DMS114 treated with DMSO at 0.1 percent for 48 hours (cell line): ENCODE measurements around the gene M1AP.
"Not testable (repeated sequence)": the region's sequence is repeated elsewhere in the genome, so short reads cannot be mapped to it uniquely, and the experiment has no call there.

ENCODE experiments used
- DNase-seq: peaks from one replicate; lab custom pipeline; 2025; ENCODE audit not compliant: unreplicated experiment; lab: John Stamatoyannopoulos, UW

Gene M1AP

DNA sequence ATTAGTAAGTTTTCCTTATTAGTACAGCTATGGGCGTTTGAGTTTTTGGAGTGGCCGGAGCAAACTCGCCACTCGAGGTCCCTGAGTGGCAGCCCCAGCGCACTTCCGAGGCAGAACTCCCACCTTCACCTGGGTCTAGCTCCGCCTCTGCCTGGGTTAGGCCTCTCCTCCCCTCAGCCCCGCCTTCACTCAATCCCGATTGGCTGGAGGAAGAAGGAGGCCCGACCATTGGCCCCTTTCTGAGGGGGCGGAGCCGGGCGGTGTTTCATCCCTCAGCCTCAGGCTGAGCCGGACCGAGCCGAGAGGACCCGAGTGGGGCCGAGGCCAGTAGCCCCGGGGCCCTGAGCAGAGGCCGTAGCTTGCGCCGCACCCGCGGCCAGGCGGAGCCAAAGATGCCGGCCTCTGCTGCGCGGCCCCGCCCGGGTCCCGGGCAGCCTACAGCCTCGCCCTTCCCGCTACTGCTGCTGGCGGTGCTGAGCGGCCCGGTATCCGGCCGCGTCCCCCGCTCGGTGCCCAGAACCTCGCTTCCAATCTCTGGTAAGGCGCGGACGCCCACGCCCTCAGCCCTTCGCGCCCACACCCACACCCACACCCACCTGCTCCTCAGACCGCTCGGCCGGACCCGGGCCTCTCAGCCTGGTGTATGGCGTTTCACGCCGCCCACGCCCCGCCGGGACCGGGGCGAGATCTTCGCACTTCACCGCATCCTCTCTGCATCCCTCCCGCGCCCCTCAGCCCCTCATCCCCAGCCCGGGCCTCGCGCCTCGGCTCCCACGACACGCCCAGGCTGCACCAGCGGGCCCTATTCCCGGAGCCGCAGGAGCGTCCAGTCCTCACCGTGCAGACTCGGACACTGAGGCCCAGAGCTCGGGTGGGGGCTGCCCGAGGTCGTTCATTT is 6.1 kb upstream of the M1AP start, which contains the start of gene SEMA4F:
Gene SEMA4F (plus strand): TSS at position 263 of the 898 bp plus-strand sequence. CDS start 130 bp downstream, at position 393.
- peak; percentile 93 for DNase-seq

DNA sequence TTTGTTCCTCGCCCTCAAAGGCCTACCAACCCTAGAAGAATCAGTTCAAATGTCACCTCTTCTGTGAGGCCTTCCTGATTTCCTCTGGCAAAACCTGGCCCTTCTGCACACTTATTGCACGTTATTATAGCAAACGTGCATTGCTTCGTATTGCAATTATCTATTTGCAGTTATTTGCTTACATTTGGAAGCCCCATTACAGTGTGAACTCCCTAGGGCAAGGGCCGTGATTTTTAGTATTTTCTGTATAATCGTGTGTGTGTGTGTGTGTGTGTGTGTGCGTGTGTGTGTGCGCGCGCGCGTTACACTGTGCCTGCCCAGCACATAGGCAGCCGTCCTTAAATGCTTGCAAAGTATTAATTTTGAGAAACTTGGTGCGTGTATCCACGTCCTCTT is 5.5 kb upstream of the M1AP start:
- no peak for DNase-seq

DNA sequence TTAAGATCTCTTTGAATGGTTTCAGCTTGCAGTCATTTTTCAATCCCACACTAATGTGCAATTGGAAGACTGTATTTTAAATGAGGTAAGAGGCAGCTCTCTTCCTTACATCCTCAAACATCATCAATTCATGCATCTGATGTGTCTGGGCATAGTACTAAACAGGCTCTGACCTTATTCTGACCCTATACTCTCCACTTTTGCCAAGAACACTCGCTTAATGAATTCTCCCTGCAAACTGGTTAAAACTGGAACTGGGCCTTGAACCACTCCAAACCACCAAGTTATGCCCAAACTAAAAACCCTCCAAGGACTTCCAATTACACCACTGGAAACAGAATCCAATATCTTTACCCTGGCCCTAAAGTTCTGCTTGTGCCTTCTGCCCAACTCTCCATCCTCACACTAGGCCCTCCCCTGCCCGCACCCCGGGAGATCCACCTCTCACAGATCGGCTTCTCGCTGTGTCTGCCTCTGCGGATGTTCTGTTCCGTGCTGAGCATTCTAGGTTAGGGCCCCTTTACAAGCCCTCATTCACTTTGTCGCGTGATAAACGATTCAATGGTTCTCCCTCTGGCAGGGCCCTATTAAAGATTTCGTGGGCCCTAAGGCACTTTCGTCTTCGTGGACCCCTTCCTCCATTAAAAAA is 1.2 kb downstream of the M1AP start:
- DNase-seq = no peak

DNA sequence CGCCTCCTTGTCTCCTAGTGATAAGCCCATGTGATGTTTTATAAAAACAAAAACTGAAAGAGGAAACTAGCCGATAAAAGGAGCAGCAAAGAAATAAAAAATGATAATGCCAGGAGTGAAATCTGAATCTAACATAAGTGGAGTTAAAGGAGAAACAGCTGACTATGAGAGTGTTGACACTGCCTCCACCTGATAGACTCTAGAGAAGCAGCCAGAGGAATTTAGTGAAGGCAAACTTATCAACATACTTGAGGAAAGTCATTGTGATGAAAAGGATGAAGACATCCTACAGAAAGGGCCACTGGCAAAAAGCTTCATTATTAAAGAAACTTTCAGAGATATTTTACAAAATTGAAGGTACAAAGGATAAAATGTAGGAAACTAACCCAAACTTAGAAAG is 1.9 kb downstream of the M1AP start:
- no peak for DNase-seq

DNA sequence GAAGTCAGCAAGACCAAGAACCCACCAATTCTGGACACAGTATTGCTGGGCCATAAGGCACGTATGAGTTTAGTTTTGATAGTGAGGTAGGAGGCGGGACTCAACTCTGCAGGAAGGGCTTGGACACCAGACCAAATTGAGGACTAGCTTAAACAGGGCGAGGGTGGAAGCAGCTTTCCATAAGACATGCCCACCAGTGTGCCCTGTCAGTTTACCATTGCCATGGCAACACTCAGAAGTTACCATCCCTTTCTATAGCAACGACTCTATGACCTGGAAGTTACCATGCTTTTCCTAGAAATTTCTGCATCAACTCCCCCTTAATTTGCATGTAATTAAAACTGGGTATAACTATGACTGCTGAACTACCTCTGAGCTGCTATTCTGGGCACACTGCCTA is 2.8 kb downstream of the M1AP start:
- no peak for DNase-seq

DNA sequence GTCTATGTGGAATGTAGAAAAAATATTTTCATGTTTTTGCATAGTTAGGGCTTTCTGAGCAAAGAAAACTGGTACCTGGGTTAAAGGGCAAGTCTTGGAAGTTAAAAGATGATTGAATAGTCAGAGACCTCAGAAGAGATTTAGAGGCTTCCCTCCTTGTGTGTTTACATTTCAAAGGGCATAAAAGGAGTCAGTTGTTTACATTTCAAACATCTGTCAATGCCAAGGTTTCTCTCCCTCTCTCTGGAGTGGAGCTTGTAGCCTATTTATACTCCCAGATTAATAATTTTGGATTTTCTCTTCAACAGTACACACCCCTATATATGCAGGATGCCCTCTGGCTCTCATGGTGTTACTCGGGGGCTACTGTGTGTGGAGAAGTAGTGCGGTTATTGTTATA is 8.6 kb downstream of the M1AP start:
- no peak for DNase-seq

GRCh38 chr2:74632939-74633312 is 15.2 kb downstream of the M1AP start:
- DNase-seq = no peak

GRCh38 chr2:74632209-74632938 is 15.8 kb downstream of the M1AP start:
- no peak for DNase-seq

- not testable (repeated sequence) for DNase-seq
Observed at GRCh38 chr2:74630454-74630853, 17.7 kb downstream of the M1AP start.

DNA sequence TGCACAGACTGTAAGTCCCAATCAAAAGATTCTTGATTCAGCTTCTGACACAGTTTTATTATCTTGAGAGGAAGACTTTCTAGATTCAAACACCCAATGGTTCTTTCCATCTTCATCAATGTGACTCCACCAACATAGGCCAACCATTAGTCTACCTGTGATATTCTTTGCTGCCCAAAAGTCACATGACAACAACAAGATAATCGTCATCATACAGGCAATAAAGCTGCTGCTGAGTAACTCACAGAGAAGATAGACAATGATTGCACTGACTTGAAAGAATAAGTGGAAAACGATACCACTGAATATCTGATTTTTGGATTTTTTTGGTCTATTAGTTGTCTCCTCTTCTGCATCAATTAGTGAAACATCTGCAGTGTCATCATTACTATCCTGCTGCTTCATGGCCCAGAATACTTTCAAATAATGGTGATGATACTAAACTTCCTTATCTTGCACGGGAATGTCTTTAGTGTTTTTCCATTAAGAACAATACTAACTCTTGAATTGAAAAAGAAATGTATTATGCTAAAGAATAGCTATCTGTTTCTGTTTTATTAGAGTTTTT is 19.5 kb downstream of the M1AP start:
- DNase-seq = no peak

- DNase-seq = no peak
Observed at GRCh38 chr2:74625658-74626425, 22.3 kb downstream of the M1AP start.

GRCh38 chr2:74620671-74621070 is 27.5 kb downstream of the M1AP start:
- DNase-seq = no peak

DNA sequence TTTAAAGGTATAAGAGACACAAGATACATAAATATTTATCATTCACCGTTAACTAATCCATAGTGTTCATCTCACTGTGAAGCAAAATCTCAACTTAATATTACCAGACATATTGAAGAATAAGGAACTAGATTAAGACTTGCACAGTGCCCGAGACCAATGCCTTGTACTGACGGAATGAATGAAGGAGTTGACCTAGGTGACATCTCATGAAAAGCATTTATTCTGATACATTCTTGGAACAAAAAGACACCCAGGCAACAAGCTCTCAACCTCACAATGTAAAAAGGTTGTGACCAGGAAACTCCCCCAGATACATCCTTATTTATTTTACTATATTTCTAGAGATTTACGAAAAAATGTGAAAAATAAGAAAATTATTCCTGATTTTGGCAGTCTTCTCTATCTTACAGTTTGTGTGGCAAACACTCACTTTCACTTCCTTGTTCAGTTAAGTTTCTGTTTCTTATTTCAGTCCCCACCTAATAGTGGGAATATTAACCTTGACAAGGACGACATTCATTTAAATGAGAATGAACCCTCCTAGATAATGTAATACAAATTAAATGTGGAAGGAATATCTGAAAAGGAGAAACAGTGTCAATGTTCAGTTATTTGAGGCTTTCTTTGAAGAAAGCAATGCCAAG is 28.4 kb downstream of the M1AP start:
- DNase-seq = no peak

- DNase-seq = no peak
Observed at GRCh38 chr2:74618410-74619083, 29.6 kb downstream of the M1AP start.

GRCh38 chr2:74617122-74617521 is 31.0 kb downstream of the M1AP start:
- DNase-seq = no peak

GRCh38 chr2:74606927-74607326 is 41.2 kb downstream of the M1AP start:
- DNase-seq = no peak

DNA sequence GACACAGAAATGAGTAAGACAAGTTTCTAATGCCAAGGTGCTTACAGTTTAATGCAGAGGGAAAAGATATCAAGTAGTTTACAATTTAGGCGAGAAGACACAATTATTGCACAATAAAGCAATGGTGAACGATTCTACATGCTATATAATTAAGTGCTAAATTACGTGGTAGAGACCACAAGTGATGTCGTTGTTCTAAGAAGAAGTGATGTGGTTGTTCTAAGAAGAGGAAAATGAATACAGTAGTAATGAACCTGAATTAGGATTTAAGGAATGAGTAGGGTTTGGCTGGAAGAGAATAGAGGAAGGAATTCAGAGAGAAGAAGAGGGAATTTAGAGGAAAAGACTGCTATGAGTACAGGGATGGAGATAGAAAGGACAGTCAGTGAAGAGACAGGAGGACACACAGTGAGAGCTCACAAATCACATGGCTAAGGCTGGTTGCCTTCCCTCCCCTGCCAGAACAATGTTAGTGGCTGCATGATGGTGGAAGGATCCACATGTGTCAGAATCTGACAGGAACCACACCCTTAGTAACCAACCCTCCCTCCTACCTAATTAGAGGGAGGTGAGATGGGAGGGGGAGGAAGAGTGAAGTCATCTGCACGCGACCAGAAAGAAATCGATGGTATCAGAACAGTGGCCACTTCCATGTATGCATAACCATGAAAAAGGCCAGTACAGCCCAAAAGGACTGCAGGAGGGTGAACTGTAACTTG is 44.7 kb downstream of the M1AP start:
- no peak for DNase-seq

- no peak for DNase-seq
Observed at GRCh38 chr2:74602586-74603281, 45.4 kb downstream of the M1AP start.
